ENCODE results near the gene FUOM. TPM values are rescaled to one million over a fixed set of nuclear protein-coding genes. Genes with fewer than 3 reads are reported as not detected.

The FUOM gene
- total and polyA plus RNA-seq, 2 experiments from 2014 or later: 22.1 to 58.1 TPM

DNA sequence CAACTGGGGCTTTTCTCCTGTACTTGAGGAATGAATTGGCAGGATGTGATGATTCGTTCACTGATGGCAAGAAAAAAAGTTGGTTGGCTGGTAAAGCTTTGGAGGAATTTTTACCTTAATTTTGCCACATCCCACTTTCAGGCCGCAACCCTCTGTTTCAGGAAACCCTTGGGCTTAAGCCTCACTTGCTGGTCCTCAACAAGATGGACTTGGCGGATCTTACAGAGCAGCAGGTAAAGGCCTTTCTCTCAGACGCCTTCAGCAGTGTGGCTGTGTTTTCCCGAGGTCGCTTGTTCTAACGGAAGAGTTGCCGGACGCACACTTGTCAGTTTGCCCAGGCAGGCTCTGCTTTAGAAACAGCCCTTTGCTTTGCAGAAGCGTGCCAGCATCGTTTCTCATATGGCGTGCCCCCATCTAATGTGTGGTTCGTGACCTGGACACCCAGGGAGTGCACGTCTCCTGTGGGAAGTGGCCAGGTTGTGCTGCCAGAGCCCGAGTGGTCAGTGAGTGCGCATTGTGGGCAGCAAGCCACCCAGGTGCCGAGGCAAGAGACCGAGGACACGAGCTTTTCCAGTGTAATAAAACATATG is 38.3 kb upstream of the FUOM start:
- no peak for DNase-seq (ENCODE audit: low read depth in 1 of 2, low spot score in 1 of 2)
- Histone ChIP-seq H3K4me3 (no peak overlapping the region), H3K9me3 (ENCODE audit: low read depth) (no peaks in the 10 kb centered on the region), H3K27me3 (no peaks in the 10 kb centered on the region), H3K27ac (no peak overlapping the region), H3K4me1 (ENCODE audit: low read depth) (peaks cover 8% of the 10 kb centered on the region), H3K36me3 (peaks cover 20% of the 10 kb centered on the region)
- TF ChIP-seq, protein P1, sequence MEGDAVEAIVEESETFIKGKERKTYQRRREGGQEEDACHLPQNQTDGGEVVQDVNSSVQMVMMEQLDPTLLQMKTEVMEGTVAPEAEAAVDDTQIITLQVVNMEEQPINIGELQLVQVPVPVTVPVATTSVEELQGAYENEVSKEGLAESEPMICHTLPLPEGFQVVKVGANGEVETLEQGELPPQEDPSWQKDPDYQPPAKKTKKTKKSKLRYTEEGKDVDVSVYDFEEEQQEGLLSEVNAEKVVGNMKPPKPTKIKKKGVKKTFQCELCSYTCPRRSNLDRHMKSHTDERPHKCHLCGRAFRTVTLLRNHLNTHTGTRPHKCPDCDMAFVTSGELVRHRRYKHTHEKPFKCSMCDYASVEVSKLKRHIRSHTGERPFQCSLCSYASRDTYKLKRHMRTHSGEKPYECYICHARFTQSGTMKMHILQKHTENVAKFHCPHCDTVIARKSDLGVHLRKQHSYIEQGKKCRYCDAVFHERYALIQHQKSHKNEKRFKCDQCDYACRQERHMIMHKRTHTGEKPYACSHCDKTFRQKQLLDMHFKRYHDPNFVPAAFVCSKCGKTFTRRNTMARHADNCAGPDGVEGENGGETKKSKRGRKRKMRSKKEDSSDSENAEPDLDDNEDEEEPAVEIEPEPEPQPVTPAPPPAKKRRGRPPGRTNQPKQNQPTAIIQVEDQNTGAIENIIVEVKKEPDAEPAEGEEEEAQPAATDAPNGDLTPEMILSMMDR (IDR thresholded peaks at IDR 0.05; ENCODE audit: low read depth, low read length): no peak

DNA sequence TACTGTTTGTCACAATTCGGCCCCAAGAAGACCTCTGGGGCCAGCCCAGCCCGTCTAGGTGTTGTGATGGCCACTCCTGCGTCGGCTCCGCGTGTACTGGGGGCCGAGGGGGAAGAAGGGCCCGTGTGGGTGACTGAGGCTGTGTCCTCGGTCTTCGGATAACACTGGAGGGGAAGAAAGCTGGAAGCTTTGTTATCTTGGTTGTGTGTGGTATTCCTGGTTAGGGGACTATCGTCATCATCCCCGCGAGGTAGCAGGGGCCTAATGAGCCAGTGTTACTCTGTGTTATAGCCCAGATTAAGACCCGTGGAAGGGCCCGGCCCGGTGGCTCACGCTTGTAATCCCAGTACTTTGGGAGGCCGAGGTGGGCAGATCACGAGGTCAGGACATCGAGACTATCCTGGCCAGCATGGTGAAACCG is 37.0 kb upstream of the FUOM start:
- no peaks in the 10 kb centered on the region for H3K27me3 ChIP-seq
- peak in 1 of 2 donors; percentile 16 for DNase-seq (ENCODE audit: low read depth in 1 of 2, low spot score in 1 of 2)
- peak overlapping the region; percentile 92 for H3K27ac ChIP-seq
- TF ChIP-seq, protein P1 (IDR thresholded peaks at IDR 0.05; ENCODE audit: low read depth, low read length): no peak
- H3K4me1 ChIP-seq (ENCODE audit: low read depth): peaks cover 8% of the 10 kb centered on the region
- peak overlapping the region; percentile 91 for H3K4me3 ChIP-seq
- no peaks in the 10 kb centered on the region for H3K9me3 ChIP-seq (ENCODE audit: low read depth)
- peaks cover 20% of the 10 kb centered on the region for H3K36me3 ChIP-seq

DNA sequence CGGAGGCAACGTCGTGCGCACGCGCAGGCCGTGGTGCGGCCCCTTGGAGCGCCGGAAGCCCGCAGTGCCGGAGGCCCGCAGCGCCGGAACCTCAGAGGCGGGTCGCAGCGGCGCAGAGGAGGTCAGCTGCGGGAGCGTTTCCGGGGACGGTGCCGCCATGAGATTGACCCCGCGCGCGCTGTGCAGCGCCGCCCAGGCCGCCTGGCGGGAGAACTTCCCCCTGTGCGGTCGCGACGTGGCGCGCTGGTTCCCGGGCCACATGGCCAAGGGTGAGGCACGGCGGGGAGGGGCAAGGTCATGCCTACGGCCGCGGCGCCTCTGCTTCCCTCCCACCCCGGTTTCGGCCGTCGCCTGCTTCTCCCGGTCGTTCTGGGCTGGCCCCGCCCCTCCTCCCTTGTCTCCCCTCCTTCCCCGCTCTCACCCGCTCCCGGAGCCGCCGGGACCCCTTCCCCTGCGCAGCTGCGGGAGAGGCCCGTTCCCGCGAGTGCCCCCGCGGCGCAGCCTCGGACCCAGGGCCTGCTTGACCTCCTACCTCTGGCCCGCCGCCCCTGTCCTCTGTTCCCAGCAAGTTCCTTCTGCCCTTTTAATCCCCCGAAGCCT is 36.3 kb upstream of the FUOM start, which contains the start of gene MTG1:
Gene MTG1, plus strand, starts transcription at position 94 of the 600 bp plus-strand sequence. Its CDS starts 64 bp downstream, at position 158.
- Histone ChIP-seq H3K27me3 (no peaks in the 10 kb centered on the region), H3K27ac (peak within 1 kb of the TSS; percentile 92), H3K4me1 (ENCODE audit: low read depth) (peaks cover 8% of the 10 kb centered on the region), H3K9me3 (ENCODE audit: low read depth) (no peaks in the 10 kb centered on the region), H3K36me3 (peaks cover 18% of the 10 kb centered on the region), H3K4me3 (peak within 1 kb of the TSS; percentile 91)
- TF ChIP-seq, protein P1 (IDR thresholded peaks at IDR 0.05; ENCODE audit: low read depth, low read length): peak; percentile 6
- DNase-seq (ENCODE audit: low read depth in 1 of 2, low spot score in 1 of 2): peak; percentile 95 to 98

DNA sequence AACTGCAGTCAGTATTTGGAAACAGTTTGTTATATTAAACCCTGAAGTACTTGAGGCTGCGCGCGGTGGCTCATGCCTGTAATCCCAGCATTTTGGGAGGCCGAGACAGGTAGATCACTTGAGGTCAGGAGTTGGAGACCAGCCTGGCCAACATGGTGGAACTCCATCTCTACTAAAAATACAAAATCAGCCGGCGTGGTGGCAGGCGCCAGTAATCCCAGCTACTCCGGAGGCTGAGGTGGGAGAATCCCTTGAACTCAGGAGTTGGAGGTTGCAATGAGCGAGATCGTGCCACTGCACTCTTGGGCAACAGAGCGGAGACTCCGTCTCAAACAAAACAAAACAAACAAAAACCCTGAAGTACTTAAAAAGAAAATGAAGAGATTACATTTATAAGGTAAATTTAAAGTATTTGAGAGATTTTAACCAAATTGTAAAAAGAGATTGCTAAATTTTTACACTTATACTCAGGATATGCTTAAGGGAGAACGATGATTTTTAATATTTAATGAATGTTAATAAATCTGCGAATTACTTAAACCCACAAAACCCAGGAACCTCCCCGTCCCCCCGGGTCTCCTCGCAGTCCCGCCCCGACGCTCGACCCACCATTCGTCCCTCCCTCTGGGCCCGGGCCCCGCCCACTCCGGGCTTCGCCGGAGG is 35.7 kb upstream of the FUOM start:
- peak overlapping the region; percentile 91 for H3K4me3 ChIP-seq
- H3K9me3 ChIP-seq (ENCODE audit: low read depth): no peaks in the 10 kb centered on the region
- peaks cover 17% of the 10 kb centered on the region for H3K36me3 ChIP-seq
- DNase-seq (ENCODE audit: low read depth in 1 of 2, low spot score in 1 of 2): peak in 1 of 2 donors; percentile 9
- H3K27me3 ChIP-seq: no peaks in the 10 kb centered on the region
- peaks cover 8% of the 10 kb centered on the region for H3K4me1 ChIP-seq (ENCODE audit: low read depth)
- TF ChIP-seq, protein P1 (IDR thresholded peaks at IDR 0.05; ENCODE audit: low read depth, low read length): no peak
- no peak overlapping the region for H3K27ac ChIP-seq

DNA sequence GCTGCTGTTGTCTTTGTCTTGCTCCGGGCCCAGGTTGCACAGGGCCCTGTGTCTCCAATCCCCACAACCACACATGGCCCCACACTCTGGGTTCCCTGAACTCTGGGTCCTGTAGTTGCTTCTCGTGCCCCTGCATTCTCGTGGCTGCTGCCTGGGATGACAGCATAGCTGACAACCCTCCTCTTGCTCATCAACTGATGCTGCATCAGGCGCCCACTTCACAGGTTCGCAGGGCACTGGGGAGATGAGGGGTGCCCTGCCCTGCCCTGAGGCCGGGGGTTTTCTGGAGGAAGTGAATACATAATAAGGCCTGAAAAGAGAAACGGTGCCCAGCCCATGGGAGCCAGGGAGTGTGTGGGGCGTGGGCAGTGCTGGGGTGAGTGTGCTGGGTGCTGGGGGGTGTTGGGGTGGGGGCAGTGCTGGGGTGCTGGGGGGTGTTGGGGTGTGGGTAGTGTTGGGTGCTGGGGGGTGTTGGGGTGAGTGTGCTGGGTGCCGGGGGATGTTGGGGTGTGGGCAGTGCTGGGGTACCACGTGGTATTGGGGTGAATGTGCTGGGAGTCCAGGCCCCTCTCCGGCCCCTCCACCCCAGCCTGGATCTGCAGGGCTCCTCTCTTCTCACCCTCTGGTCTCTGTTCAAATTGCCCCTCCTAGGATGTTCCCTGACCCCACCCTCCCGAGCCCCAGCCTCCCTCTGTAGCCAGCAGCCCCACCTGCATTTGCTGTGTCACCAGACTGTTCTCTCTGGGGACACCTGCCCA is 34.1 kb upstream of the FUOM start:
- Histone ChIP-seq H3K9me3 (ENCODE audit: low read depth) (no peaks in the 10 kb centered on the region), H3K4me1 (ENCODE audit: low read depth) (peaks cover 8% of the 10 kb centered on the region), H3K27ac (no peak overlapping the region), H3K36me3 (peaks cover 10% of the 10 kb centered on the region), H3K4me3 (no peak overlapping the region), H3K27me3 (no peaks in the 10 kb centered on the region)
- no peak for DNase-seq (ENCODE audit: low read depth in 1 of 2, low spot score in 1 of 2)
- TF ChIP-seq, protein P1 (IDR thresholded peaks at IDR 0.05; ENCODE audit: low read depth, low read length): no peak

Measured in cardiac muscle cell (in vitro differentiated cells and primary cell).